ENCODE measurements around the gene IGSF9.

DNA sequence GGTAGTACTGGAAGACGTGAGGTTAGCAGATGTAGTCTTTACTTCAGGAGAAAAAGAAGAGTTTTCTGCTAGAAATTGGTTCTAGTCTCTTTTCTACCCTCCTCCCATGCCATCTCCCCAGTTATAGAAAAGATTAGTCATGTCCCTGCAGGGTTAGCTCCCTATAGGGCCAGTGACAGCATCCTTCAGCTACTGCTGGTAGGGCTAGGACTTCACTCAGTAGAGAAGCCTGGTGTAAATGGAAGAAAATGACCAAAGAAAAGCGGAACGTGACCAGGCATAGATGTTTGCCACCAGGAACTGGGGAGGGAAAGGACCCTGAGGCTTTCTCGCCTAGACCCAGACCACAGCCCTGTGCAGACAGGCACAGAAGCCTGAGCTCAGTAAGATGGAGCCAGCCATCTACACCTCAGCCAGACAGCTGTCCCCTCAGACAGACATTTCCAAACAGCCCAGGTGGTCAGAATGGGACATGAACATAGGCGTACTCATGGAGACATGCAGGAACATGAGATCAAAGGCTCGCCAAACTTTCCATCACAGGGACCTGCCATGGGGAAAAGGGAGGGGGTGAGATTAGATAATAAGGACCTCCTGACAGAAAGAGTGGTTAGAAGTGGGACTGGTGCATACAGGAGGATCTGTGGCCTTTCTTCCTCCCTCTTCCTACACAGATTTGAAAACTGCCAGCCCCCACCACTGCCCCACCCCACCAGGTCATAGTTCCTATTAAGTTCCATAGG, 32.1 kb upstream of the IGSF9 start:
- TF ChIP-seq CTCF (conservative IDR thresholded peaks at IDR 0.05; ENCODE audit: low read depth, low read length) (no peak), EZH2 (IDR thresholded peaks at IDR 0.05; ENCODE audit: borderline replicate concordance, low read depth, low read length, poor library complexity, severe bottlenecking) (no peak)
